ENCODE data around the gene MT1A. TPM values are rescaled to one million over a fixed set of nuclear protein-coding genes. Genes with fewer than 3 reads are reported as not detected.
A peak's percentile ranks its signal among the peaks of the same experiment; 100 is the strongest.

The MT1A gene
- total RNA-seq, 2 donors from 2014 or later: 52.7 to 104 TPM

- DNase-seq (ENCODE audit: low spot score): peak; percentile 20
- intact Hi-C loops (cut with DNase I): no loop called here
Observed at GRCh38 chr16:56688762-56689161, 50.3 kb downstream of the MT1A start.

DNA sequence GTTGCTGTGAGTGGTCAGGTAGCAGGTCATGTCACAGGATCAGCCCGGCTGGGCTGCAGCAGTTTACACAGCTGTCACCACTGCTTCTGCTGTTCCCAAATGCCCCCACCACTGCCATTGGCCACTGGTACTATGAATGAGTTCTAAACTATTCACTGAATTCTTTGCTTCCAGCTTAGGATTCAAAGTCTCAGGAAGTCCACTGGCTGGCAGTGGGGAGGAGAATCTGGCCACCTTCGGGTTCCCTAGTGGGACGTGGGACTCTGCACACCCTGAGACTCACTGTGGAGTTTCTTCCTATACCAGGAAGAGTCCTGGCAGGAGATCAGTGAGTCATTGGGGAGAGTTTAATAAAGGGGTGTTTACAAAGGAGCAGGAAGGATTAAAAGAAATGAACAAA is 50.7 kb downstream of the MT1A start:
- intact Hi-C loops (cut with DNase I): no loop called here
- DNase-seq (ENCODE audit: low spot score): peak; percentile 50

Other genes starting within 250 kb of the MT1A start
- 100 to 1,000 TPM; 102 to 116 TPM for gene AMFR, start 213.1 kb upstream of the MT1A start, total RNA-seq
- gene NUDT21, start 187.3 kb upstream of the MT1A start, total RNA-seq: 10 to 100 TPM; 75.5 to 76.3 TPM
- gene OGFOD1, start 187.1 kb upstream of the MT1A start, total RNA-seq: 10 to 100 TPM; 33.8 to 35.2 TPM
- gene BBS2, start 118.6 kb upstream of the MT1A start, total RNA-seq: 10 to 100 TPM; 30.5 to 36.5 TPM
- gene MT4, start 73.6 kb upstream of the MT1A start, total RNA-seq: not detected
- gene MT3, start 49.1 kb upstream of the MT1A start, total RNA-seq: not detected
- gene MT2A, start 30.1 kb upstream of the MT1A start, total RNA-seq: 1,000 to 10,000 TPM in 1 of 2 donors, 100 to 1,000 TPM in 1; 643 to 1,788 TPM
- gene MT1E, start 12.9 kb upstream of the MT1A start, total RNA-seq: 100 to 1,000 TPM; 240 to 379 TPM
- 100 to 1,000 TPM in 1 of 2 donors, 10 to 100 TPM in 1; 82.2 to 146 TPM for gene MT1M, start 6.0 kb upstream of the MT1A start, total RNA-seq
- gene MT1B, start 13.2 kb downstream of the MT1A start, total RNA-seq: not detected
- 10 to 100 TPM in 1 of 2 donors, 1 to 10 TPM in 1; 9.1 to 10.6 TPM for gene MT1F, start 19.3 kb downstream of the MT1A start, total RNA-seq
- gene MT1G, start 29.4 kb downstream of the MT1A start, total RNA-seq: 10 to 100 TPM; 14.0 to 26.7 TPM
- 1 to 10 TPM in 1 of 2 donors, not detected in 1; 2.0 TPM for gene MT1H, start 31.1 kb downstream of the MT1A start, total RNA-seq
- gene MT1X, start 43.8 kb downstream of the MT1A start, total RNA-seq: 100 to 1,000 TPM; 459 to 753 TPM
- gene NUP93, start 91.5 kb downstream of the MT1A start, total RNA-seq: 10 to 100 TPM; 42.8 to 54.7 TPM
- not detected for gene SLC12A3, start 226.5 kb downstream of the MT1A start, total RNA-seq

Measured in posterior vena cava (tissue), 2 donors.